ENCODE results near the gene WDR1. TPM values are rescaled to one million over a fixed set of nuclear protein-coding genes. Genes with fewer than 3 reads are reported as not detected.

The WDR1 gene
- total RNA-seq, 1 experiment from 2014 or later = 367 TPM

- H3K9ac ChIP-seq (ENCODE audit: extremely low read depth, insufficient read length, low read length) = no peak overlapping the region
Measured at GRCh38 chr4:10095296-10095991, 21.2 kb downstream of the WDR1 start.

More at GRCh38 chr4:10095296-10095991, 21.2 kb downstream of the WDR1 start:
- no peak overlapping the region for H3K56ac ChIP-seq (ENCODE audit: insufficient read length, low read depth, low read length)
- no peak overlapping the region for H2BK20ac ChIP-seq (ENCODE audit: low read depth, low read length, poor library complexity, severe bottlenecking)
- H3K23ac ChIP-seq (ENCODE audit: insufficient read length, low read depth, low read length) = no peak overlapping the region
- no peak overlapping the region for H3K27ac ChIP-seq (ENCODE audit: insufficient read length, low read depth, low read length)
- no peak for TF ChIP-seq CTCF (conservative IDR thresholded peaks at IDR 0.05)
- no peaks in the 10 kb centered on the region; the same call in 1 of the 2 replicates for H3K4me1 ChIP-seq (ENCODE audit: insufficient read depth, low read length)
- H3K36me3 Mint-ChIP-seq (ENCODE audit: insufficient read depth in 1 of 3, low read depth in 3 of 3) = peaks cover 53 to 97% (median 95%) of the 10 kb centered on the region in 3 experiments
- no peak overlapping the region for H4K5ac ChIP-seq (ENCODE audit: insufficient read length, low read depth, low read length)
- no peak overlapping the region for H3K18ac ChIP-seq (ENCODE audit: insufficient read length, low read depth, low read length)
- H3K27ac Mint-ChIP-seq = no peak overlapping the region
- H3K23me2 ChIP-seq (ENCODE audit: insufficient read length, low read depth, low read length, poor library complexity, severe bottlenecking) = no peaks in the 10 kb centered on the region
- peaks cover 9% of the 10 kb centered on the region; the same call in 1 of the 2 replicates for H3K79me2 ChIP-seq (ENCODE audit: insufficient read depth, low read length)
- no peak for DNase-seq
- no peak overlapping the region for H3K4me2 ChIP-seq (ENCODE audit: insufficient read depth, insufficient read length, low read length)
- H3K79me1 ChIP-seq (ENCODE audit: insufficient read depth, low read depth, low read length, poor library complexity, severe bottlenecking) = peaks cover 3% of the 10 kb centered on the region
- H2BK15ac ChIP-seq (ENCODE audit: low read depth, low read length) = no peak overlapping the region
- no peaks in the 10 kb centered on the region for H3K27me3 ChIP-seq (ENCODE audit: insufficient read depth, low read length)
- H3K4me3 Mint-ChIP-seq = no peak overlapping the region
- no peak overlapping the region for H2BK120ac ChIP-seq (ENCODE audit: low read depth, low read length, poor library complexity, severe bottlenecking)
- H2AK5ac ChIP-seq (ENCODE audit: insufficient read length, low read length) = no peak overlapping the region
- H2BK5ac ChIP-seq (ENCODE audit: insufficient read length, low read length) = no peak overlapping the region
- no peak overlapping the region for H4K8ac ChIP-seq (replicated peaks; ENCODE audit: insufficient read length, low read depth, low read length)
- no peak overlapping the region for H4K91ac ChIP-seq (ENCODE audit: insufficient read length, low read depth, low read length)
- no peak overlapping the region for H3K4ac ChIP-seq (ENCODE audit: low read depth, low read length)
- no peak overlapping the region for H2AFZ ChIP-seq (ENCODE audit: low read length)
- H3K9me3 Mint-ChIP-seq = no peaks in the 10 kb centered on the region
- no CpG with 5 or more reads among the region's 13 CpGs for WGBS (ENCODE audit: extremely low coverage, insufficient read length, low lambda C conversion rate)
- no peaks in the 10 kb centered on the region for H4K20me1 ChIP-seq (ENCODE audit: control insufficient read depth, insufficient read depth, insufficient read length)
- H3K14ac ChIP-seq (ENCODE audit: insufficient read depth, low read length) = no peak overlapping the region
- H3K27me3 Mint-ChIP-seq (ENCODE audit: low read depth) = no peaks in the 10 kb centered on the region; the same call in 1 of the 2 replicates
- no peak overlapping the region for H3T11ph ChIP-seq (ENCODE audit: low read length)
- H3K9me3 ChIP-seq (ENCODE audit: control insufficient read depth, low read depth, low read length) = no peaks in the 10 kb centered on the region
- H3K4me1 Mint-ChIP-seq = peaks cover 25 to 30% of the 10 kb centered on the region in 2 experiments
- no peak overlapping the region for H2BK12ac ChIP-seq (ENCODE audit: insufficient read length, low read depth, low read length)

Data from H9 (cell line).